ENCODE data around the gene FGF4. TPM values are rescaled to one million over a fixed set of nuclear protein-coding genes. Genes with fewer than 3 reads are reported as not detected.

Gene FGF4
- total RNA-seq, 2 experiments from 2014 or later, result not detected

DNA sequence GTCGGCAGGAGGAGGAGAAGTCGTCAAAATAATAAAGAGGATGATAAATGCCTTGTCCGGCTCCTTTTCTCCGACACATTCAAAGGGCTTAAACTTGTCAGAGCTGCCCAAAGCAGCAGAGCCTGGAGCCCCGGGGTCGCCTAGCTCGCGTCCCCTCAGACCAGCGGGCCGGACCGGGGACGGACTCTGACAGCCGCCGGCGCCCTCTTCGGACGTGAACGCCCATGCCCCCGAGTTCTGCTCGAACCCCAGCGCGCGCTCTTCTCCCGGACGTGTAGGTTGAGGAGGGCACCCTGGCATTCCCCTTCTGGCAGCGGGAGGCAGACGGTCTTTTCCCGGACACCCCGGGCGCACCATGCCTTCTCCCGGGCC, 43.1 kb upstream of the FGF4 start:
- Histone ChIP-seq H3K9me3 (ENCODE audit: low read length) (no peaks in the 10 kb centered on the region), H2AFZ (ENCODE audit: low read length) (no peak overlapping the region), H4K20me1 (ENCODE audit: insufficient read depth, low read length) (no peaks in the 10 kb centered on the region), H3K79me2 (ENCODE audit: insufficient read depth, low read depth, low read length) (no peaks in the 10 kb centered on the region), H3K4me1 (ENCODE audit: insufficient read depth, low read length, poor library complexity, severe bottlenecking) (no peaks in the 10 kb centered on the region), H3K9me2 (ENCODE audit: insufficient read depth, low read length) (no peaks in the 10 kb centered on the region), H3K27ac (ENCODE audit: low read depth, low read length, poor library complexity, severe bottlenecking) (no peak overlapping the region), H3K4me3 (ENCODE audit: low read depth, low read length, poor library complexity, severe bottlenecking) (no peak overlapping the region), H3K36me3 (ENCODE audit: insufficient read depth, low read length) (no peaks in the 10 kb centered on the region), H3K4me2 (ENCODE audit: low read length) (no peak overlapping the region)
- TF ChIP-seq, protein P1, sequence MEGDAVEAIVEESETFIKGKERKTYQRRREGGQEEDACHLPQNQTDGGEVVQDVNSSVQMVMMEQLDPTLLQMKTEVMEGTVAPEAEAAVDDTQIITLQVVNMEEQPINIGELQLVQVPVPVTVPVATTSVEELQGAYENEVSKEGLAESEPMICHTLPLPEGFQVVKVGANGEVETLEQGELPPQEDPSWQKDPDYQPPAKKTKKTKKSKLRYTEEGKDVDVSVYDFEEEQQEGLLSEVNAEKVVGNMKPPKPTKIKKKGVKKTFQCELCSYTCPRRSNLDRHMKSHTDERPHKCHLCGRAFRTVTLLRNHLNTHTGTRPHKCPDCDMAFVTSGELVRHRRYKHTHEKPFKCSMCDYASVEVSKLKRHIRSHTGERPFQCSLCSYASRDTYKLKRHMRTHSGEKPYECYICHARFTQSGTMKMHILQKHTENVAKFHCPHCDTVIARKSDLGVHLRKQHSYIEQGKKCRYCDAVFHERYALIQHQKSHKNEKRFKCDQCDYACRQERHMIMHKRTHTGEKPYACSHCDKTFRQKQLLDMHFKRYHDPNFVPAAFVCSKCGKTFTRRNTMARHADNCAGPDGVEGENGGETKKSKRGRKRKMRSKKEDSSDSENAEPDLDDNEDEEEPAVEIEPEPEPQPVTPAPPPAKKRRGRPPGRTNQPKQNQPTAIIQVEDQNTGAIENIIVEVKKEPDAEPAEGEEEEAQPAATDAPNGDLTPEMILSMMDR (conservative IDR thresholded peaks at IDR 0.05; ENCODE audit: low read length), result no peak
- no peak for TF ChIP-seq EZH2phosphoT487 (IDR thresholded peaks at IDR 0.05; ENCODE audit: borderline replicate concordance, low read depth, low read length)
- ChIA-PET POLR2A (no interaction called here), CTCF (ENCODE audit: unreplicated experiment) (no interaction called here)
- intact Hi-C loops (cut with micrococcal nuclease; ENCODE audit: unreplicated experiment), result no loop called here
- no peak for DNase-seq (ENCODE audit: low spot score)
- BruUV-seq (replicated peaks), result no TSS peak

- no peak overlapping the region for H2AFZ ChIP-seq (ENCODE audit: low read length)
- intact Hi-C loops (cut with micrococcal nuclease; ENCODE audit: unreplicated experiment), result no loop called here
- no peaks in the 10 kb centered on the region for H4K20me1 ChIP-seq (ENCODE audit: insufficient read depth, low read length)
- no peaks in the 10 kb centered on the region for H3K9me2 ChIP-seq (ENCODE audit: insufficient read depth, low read length)
- H3K79me2 ChIP-seq (ENCODE audit: insufficient read depth, low read depth, low read length), result no peaks in the 10 kb centered on the region
- no peak overlapping the region for H3K4me3 ChIP-seq (ENCODE audit: low read depth, low read length, poor library complexity, severe bottlenecking)
- BruUV-seq (replicated peaks), result no TSS peak
- no peaks in the 10 kb centered on the region for H3K4me1 ChIP-seq (ENCODE audit: insufficient read depth, low read length, poor library complexity, severe bottlenecking)
- TF ChIP-seq, protein P1 (conservative IDR thresholded peaks at IDR 0.05; ENCODE audit: low read length), result no peak
- no peak for TF ChIP-seq EZH2phosphoT487 (IDR thresholded peaks at IDR 0.05; ENCODE audit: borderline replicate concordance, low read depth, low read length)
- H3K27ac ChIP-seq (ENCODE audit: low read depth, low read length, poor library complexity, severe bottlenecking), result no peak overlapping the region
- ChIA-PET POLR2A (no interaction called here), CTCF (ENCODE audit: unreplicated experiment) (no interaction called here)
- H3K9me3 ChIP-seq (ENCODE audit: low read length), result no peaks in the 10 kb centered on the region
- no peak overlapping the region for H3K4me2 ChIP-seq (ENCODE audit: low read length)
- no peak for DNase-seq (ENCODE audit: low spot score)
- no peaks in the 10 kb centered on the region for H3K36me3 ChIP-seq (ENCODE audit: insufficient read depth, low read length)
Observed at GRCh38 chr11:69817265-69818230, 42.4 kb upstream of the FGF4 start.

DNA sequence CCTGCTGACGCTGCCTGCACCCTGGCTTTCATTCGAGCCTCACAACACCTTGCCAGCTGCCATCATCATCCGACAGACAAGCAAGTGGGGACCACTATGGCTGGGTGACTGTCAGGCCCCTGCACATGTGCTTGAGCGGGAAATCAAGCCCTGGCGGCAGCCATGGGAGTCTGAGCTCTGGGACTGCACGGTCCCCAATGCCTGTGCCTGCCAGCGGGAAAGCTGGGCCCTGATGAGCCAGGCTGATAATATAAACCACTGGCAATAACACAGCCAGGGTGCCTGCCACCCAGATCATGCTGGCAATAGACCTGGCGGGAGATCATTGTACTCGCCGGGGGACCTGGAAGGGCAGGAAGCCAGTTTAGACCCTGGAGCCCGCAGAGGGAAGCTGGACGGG, 41.5 kb upstream of the FGF4 start:
- no peaks in the 10 kb centered on the region for H3K4me1 ChIP-seq (ENCODE audit: insufficient read depth, low read length, poor library complexity, severe bottlenecking)
- H3K4me2 ChIP-seq (ENCODE audit: low read length), result no peak overlapping the region
- H2AFZ ChIP-seq (ENCODE audit: low read length), result no peak overlapping the region
- H3K79me2 ChIP-seq (ENCODE audit: insufficient read depth, low read depth, low read length), result no peaks in the 10 kb centered on the region
- H3K4me3 ChIP-seq (ENCODE audit: low read depth, low read length, poor library complexity, severe bottlenecking), result no peak overlapping the region
- DNase-seq (ENCODE audit: low spot score), result no peak
- intact Hi-C loops (cut with micrococcal nuclease; ENCODE audit: unreplicated experiment), result no loop called here
- TF ChIP-seq, protein P1 (conservative IDR thresholded peaks at IDR 0.05; ENCODE audit: low read length), result no peak
- TF ChIP-seq EZH2phosphoT487 (IDR thresholded peaks at IDR 0.05; ENCODE audit: borderline replicate concordance, low read depth, low read length), result no peak
- ChIA-PET CTCF (ENCODE audit: unreplicated experiment) (no interaction called here), POLR2A (no interaction called here)
- H3K9me3 ChIP-seq (ENCODE audit: low read length), result no peaks in the 10 kb centered on the region
- no peaks in the 10 kb centered on the region for H4K20me1 ChIP-seq (ENCODE audit: insufficient read depth, low read length)
- H3K27ac ChIP-seq (ENCODE audit: low read depth, low read length, poor library complexity, severe bottlenecking), result no peak overlapping the region
- no TSS peak for BruUV-seq (replicated peaks)
- no peaks in the 10 kb centered on the region for H3K9me2 ChIP-seq (ENCODE audit: insufficient read depth, low read length)
- H3K36me3 ChIP-seq (ENCODE audit: insufficient read depth, low read length), result no peaks in the 10 kb centered on the region
